HCT116 (cell line): ENCODE data around the gene IGSF5. TPM values are rescaled to one million over a fixed set of nuclear protein-coding genes. Genes with fewer than 3 reads are reported as not detected.

Experiments used
- ATAC-seq: fragments of 200-7000 bp; cut with Tn5 transposase; 2 replicates; pipeline ENCODE4 v1.9.1; 2020; ENCODE audit warnings: mild to moderate bottlenecking, moderate library complexity
- BruUV-seq: library from RNA; stranded (reverse); fragments of 400-500 nt; replicated peaks from 2 replicates; lab custom pipeline; 2021; lab: Mats Ljungman, UMichigan
- CTCF ChIA-PET: fragments of 300-600 bp; sonication (Branson Sonifier 250); formaldehyde crosslinking; loops from one replicate; lab custom pipeline; 2021; ENCODE audit warnings: antibody characterized with exemption; lab: Charles Lee
- POLR2A ChIA-PET: fragments of 300-600, 350-600 bp; sonication (Branson Sonifier 250); formaldehyde crosslinking; loops from one replicate; lab custom pipeline; 2021; ENCODE audit warnings: antibody characterized with exemption; lab: Charles Lee
- RAD21 ChIA-PET, 2 experiments: fragments of 300-600 bp; sonication (Branson Sonifier 250); formaldehyde crosslinking; loops; one replicate each; lab custom pipeline; 2023; ENCODE audit warnings: low total read pairs in 2 of 2; ENCODE audit not compliant: uncharacterized antibody in 2 of 2, unreplicated experiment in 2 of 2, low non-redundant PET in 1 of 2; lab: Charles Lee
- DNase-seq: peaks from one replicate; pipeline ENCODE4 v3.0.0-alpha.2; 2010; ENCODE audit warnings: low read depth, low spot score
- H2AFZ ChIP-seq: fragments of 200-600 bp; shearing (Covaris generic), sonication (generic); 2 replicates; pipeline ENCODE4 v1.6.1; 2017; ENCODE audit warnings: low read depth, mixed run types, mixed read lengths, antibody characterized with exemption, low read length; ENCODE audit not compliant: poor library complexity, severe bottlenecking
- H3K27ac ChIP-seq: 2 replicates; pipeline ENCODE4 v1.5.1; 2012; ENCODE audit warnings: low read depth, low read length
- H3K27me3 ChIP-seq: fragments of 200-600 bp; sonication (generic); 2 replicates; pipeline ENCODE4 v1.6.1; 2016; ENCODE audit warnings: mixed run types, low read length, mixed read lengths; ENCODE audit not compliant: insufficient read depth
- H3K36me3 ChIP-seq, 2 experiments: fragments of 200-500 bp in 1 of 2; fragments of 200-600 bp in 1 of 2; sonication (Bioruptor generic) in 1 of 2; sonication (generic) in 1 of 2; 2 replicates each; pipeline versions ENCODE4 v1.5.1 to v1.6.1; 2014 to 2016; ENCODE audit warnings: low read length in 2 of 2, inconsistent platforms in 1 of 2, mixed read lengths in 1 of 2, mixed run types in 1 of 2; ENCODE audit not compliant: insufficient read depth in 2 of 2, control insufficient read depth in 1 of 2
- H3K4me1 ChIP-seq, 2 experiments: fragments of 200-600 bp in 1 of 2; sonication (generic) in 1 of 2; 2 replicates each; pipeline versions ENCODE4 v1.5.1 to v1.6.1; 2012 to 2017; ENCODE audit warnings: low read length in 2 of 2, inconsistent platforms in 1 of 2, mild to moderate bottlenecking in 1 of 2, mixed read lengths in 1 of 2, mixed run types in 1 of 2, moderate library complexity in 1 of 2; ENCODE audit not compliant: insufficient read depth in 2 of 2, control insufficient read depth in 1 of 2
- H3K4me2 ChIP-seq: fragments of 200-600 bp; sonication (generic); 2 replicates; pipeline ENCODE4 v1.6.1; 2017; ENCODE audit warnings: mixed run types, low read length, mixed read lengths
- H3K4me3 ChIP-seq, 2 experiments: fragments of 200-600 bp in 1 of 2; sonication (generic) in 1 of 2; replicated peaks in 1 of 2; 2 replicates each; pipeline ENCODE4 v1.5.1; 2011 to 2016; ENCODE audit warnings: low read length in 2 of 2, control low read depth in 1 of 2, low read depth in 1 of 2, mild to moderate bottlenecking in 1 of 2, mixed read lengths in 1 of 2, mixed run types in 1 of 2
- H3K79me2 ChIP-seq: fragments of 200-600 bp; sonication (generic); 2 replicates; pipeline ENCODE4 v1.6.1; 2017; ENCODE audit warnings: mild to moderate bottlenecking, mixed run types, low read length, moderate library complexity, mixed read lengths; ENCODE audit not compliant: insufficient read depth
- H3K9ac ChIP-seq: fragments of 200-600 bp; sonication (generic); 2 replicates; pipeline ENCODE4 v1.6.1; 2016; ENCODE audit warnings: low read length, mixed read lengths
- H3K9me2 ChIP-seq: fragments of 200-600 bp; sonication (generic), shearing (Covaris generic); 2 replicates; pipeline ENCODE4 v1.6.1; 2017; ENCODE audit warnings: mixed run types, mild to moderate bottlenecking, moderate library complexity; ENCODE audit not compliant: insufficient read depth
- H3K9me3 ChIP-seq, 2 experiments: fragments of 200-500 bp in 1 of 2; fragments of 200-600 bp in 1 of 2; sonication (Bioruptor generic) in 1 of 2; sonication (generic) in 1 of 2; 2 replicates each; pipeline ENCODE4 v1.6.1; 2014 to 2017; ENCODE audit warnings: low read length in 2 of 2, mixed read lengths in 2 of 2, inconsistent platforms in 1 of 2, low read depth in 1 of 2, mild to moderate bottlenecking in 1 of 2, mixed run types in 1 of 2, moderate library complexity in 1 of 2; ENCODE audit not compliant: control insufficient read depth in 1 of 2, insufficient read depth in 1 of 2
- H4K20me1 ChIP-seq: fragments of 200-600 bp; sonication (generic), shearing (Covaris generic); 2 replicates; pipeline ENCODE4 v1.6.1; 2017; ENCODE audit warnings: mixed run types, mild to moderate bottlenecking, moderate library complexity; ENCODE audit not compliant: insufficient read depth
- CEBPB ChIP-seq: IDR thresholded peaks from 2 replicates; pipeline ENCODE4 v1.6.1; 2012; ENCODE audit warnings: low read depth
- EGR1 ChIP-seq: IDR thresholded peaks from 2 replicates; pipeline ENCODE4 v1.6.1; 2012; ENCODE audit warnings: low read depth
- ELF1 ChIP-seq: IDR thresholded peaks from 2 replicates; pipeline ENCODE4 v1.6.1; 2012; ENCODE audit warnings: low read depth, borderline replicate concordance
- EZH2 ChIP-seq: fragments of 200-600 bp; sonication (generic); IDR thresholded peaks from 2 replicates; pipeline ENCODE4 v1.6.1; 2017; ENCODE audit warnings: antibody characterized with exemption, mixed run types
- JUND ChIP-seq: IDR thresholded peaks from 2 replicates; pipeline ENCODE4 v1.6.1; 2012
- POLR2AphosphoS5 ChIP-seq: IDR thresholded peaks from 2 replicates; pipeline ENCODE4 v1.6.1; 2011; ENCODE audit warnings: mild to moderate bottlenecking, low read depth, low read length, moderate library complexity
- RAD21 ChIP-seq: IDR thresholded peaks from 2 replicates; pipeline ENCODE4 v1.6.1; 2012; ENCODE audit warnings: low read depth, mild to moderate bottlenecking
- SIN3A ChIP-seq: IDR thresholded peaks from 2 replicates; pipeline ENCODE4 v1.6.1; 2012; ENCODE audit warnings: low read depth
- SP1 ChIP-seq: IDR thresholded peaks from 2 replicates; pipeline ENCODE4 v1.6.1; 2012; ENCODE audit warnings: low read depth
- SRF ChIP-seq: IDR thresholded peaks from 2 replicates; pipeline ENCODE4 v1.6.1; 2012; ENCODE audit warnings: low read depth
- TCF7L2 ChIP-seq: IDR thresholded peaks from 2 replicates; pipeline ENCODE4 v1.7.0; 2011; ENCODE audit warnings: borderline replicate concordance, inconsistent platforms; ENCODE audit not compliant: insufficient read depth, insufficient read length; ENCODE audit errors: extremely low read depth
- YY1 ChIP-seq: IDR thresholded peaks from 2 replicates; pipeline ENCODE4 v1.6.1; 2011; ENCODE audit warnings: low read length, low read depth, moderate library complexity, mild to moderate bottlenecking; ENCODE audit not compliant: insufficient replicate concordance; ENCODE audit errors: extremely low read depth
- ZFX ChIP-seq: fragments of 450-650 bp; IDR thresholded peaks from 2 replicates; pipeline ENCODE4 v1.6.1; 2017
- ZNF274 ChIP-seq: fragments of 200-500 bp; sonication (Bioruptor generic); IDR thresholded peaks from 2 replicates; pipeline ENCODE4 v1.6.1; 2014; ENCODE audit warnings: mild to moderate bottlenecking, low read depth, low read length, inconsistent platforms
- intact Hi-C: fragments of 100-400 bp; cut with micrococcal nuclease; formaldehyde crosslinking; loops from 2 replicates; pipeline ENCODE4 v1.10.0; 2022
- total RNA-seq: library from RNA; stranded (reverse); gene quantifications from one replicate; pipeline ENCODE4 v1.2.1, GENCODE V29; 2021; ENCODE audit not compliant: unreplicated experiment
- TF ChIP-seq, protein P1 (sequence below): IDR thresholded peaks from 2 replicates; pipeline ENCODE4 v1.6.1; 2012
- TF ChIP-seq, protein P2 (sequence below): IDR thresholded peaks from 2 replicates; pipeline ENCODE4 v1.6.1; 2012
- TF ChIP-seq, protein P3 (sequence below), 3 experiments: fragments of 200-600 bp in 1 of 3; sonication (generic) in 1 of 3; IDR thresholded peaks in 2 of 3; conservative IDR thresholded peaks in 1 of 3; 2 replicates each; pipeline ENCODE4 v1.5.1; 2012 to 2017; ENCODE audit warnings: low read depth in 2 of 3, low read length in 2 of 3, antibody characterized with exemption in 1 of 3, borderline replicate concordance in 1 of 3, control low read depth in 1 of 3, mild to moderate bottlenecking in 1 of 3, mixed read lengths in 1 of 3, mixed run types in 1 of 3, moderate library complexity in 1 of 3; ENCODE audit not compliant: insufficient read depth in 1 of 3
- TF ChIP-seq, protein P4 (sequence below): IDR thresholded peaks from 2 replicates; pipeline ENCODE4 v1.6.1; 2012; ENCODE audit warnings: low read depth

The IGSF5 gene
- total RNA-seq, 1 experiment from 2014 or later = not detected

DNA sequence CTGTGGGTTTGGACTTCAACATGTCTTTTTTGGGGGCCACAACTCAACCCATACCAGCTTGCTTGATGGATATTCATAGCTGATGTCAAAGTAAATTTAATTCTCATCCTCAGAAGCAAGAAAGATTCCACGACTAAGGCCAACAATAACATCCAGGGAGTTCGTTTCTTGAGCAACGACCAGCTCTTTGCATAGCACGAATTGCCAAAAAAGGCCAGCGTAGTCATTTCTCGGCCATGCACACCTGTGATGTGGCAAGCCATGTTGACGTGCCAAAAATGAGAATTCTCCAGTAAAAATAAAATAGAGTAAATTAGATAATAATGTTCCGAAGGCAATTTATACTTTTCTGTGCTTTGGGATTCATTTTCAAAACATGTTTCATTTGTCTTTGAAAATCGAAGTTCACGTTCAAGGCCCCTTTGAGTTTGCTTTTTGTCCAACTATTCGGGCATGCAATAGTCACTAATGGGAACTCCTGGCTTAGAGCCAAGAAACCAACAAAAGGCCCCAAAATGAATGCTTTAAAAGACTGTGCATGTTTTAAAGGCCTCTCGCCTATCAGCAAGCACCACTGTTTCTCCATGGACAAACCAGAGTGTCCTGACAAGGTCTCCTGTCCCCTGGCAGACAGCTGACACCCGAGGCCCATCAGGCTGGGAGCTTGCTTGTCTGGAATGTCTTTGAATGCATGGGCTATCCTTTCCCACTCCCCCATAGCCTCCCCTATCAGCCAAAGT lies 14.4 kb upstream of the IGSF5 start:
- RAD21 ChIA-PET = no interaction called here
- no TSS peak for BruUV-seq
- no peak overlapping the region for H3K27ac ChIP-seq
- no peak overlapping the region for H3K4me3 ChIP-seq
- TF ChIP-seq, protein P1, sequence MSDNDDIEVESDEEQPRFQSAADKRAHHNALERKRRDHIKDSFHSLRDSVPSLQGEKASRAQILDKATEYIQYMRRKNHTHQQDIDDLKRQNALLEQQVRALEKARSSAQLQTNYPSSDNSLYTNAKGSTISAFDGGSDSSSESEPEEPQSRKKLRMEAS = no peak
- TF ChIP-seq SIN3A (no peak), ZNF274 (no peak), ELF1 (no peak), SP1 (no peak), TCF7L2 (no peak), ZFX (no peak), RAD21 (no peak), POLR2AphosphoS5 (no peak), CEBPB (no peak), EGR1 (no peak), SRF (no peak), EZH2 (no peak), YY1 (no peak), JUND (no peak)
- TF ChIP-seq, protein P2, sequence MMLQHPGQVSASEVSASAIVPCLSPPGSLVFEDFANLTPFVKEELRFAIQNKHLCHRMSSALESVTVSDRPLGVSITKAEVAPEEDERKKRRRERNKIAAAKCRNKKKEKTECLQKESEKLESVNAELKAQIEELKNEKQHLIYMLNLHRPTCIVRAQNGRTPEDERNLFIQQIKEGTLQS = no peak
- TF ChIP-seq, protein P3, sequence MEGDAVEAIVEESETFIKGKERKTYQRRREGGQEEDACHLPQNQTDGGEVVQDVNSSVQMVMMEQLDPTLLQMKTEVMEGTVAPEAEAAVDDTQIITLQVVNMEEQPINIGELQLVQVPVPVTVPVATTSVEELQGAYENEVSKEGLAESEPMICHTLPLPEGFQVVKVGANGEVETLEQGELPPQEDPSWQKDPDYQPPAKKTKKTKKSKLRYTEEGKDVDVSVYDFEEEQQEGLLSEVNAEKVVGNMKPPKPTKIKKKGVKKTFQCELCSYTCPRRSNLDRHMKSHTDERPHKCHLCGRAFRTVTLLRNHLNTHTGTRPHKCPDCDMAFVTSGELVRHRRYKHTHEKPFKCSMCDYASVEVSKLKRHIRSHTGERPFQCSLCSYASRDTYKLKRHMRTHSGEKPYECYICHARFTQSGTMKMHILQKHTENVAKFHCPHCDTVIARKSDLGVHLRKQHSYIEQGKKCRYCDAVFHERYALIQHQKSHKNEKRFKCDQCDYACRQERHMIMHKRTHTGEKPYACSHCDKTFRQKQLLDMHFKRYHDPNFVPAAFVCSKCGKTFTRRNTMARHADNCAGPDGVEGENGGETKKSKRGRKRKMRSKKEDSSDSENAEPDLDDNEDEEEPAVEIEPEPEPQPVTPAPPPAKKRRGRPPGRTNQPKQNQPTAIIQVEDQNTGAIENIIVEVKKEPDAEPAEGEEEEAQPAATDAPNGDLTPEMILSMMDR (IDR thresholded peaks at IDR 0.05 in 2 of 3, conservative IDR thresholded peaks at IDR 0.05 in 1 of 3; ENCODE audit: borderline replicate concordance in 1 of 3, insufficient read depth in 1 of 3, low read depth in 2 of 3, low read length in 2 of 3) = no peak
- TF ChIP-seq, protein P4, sequence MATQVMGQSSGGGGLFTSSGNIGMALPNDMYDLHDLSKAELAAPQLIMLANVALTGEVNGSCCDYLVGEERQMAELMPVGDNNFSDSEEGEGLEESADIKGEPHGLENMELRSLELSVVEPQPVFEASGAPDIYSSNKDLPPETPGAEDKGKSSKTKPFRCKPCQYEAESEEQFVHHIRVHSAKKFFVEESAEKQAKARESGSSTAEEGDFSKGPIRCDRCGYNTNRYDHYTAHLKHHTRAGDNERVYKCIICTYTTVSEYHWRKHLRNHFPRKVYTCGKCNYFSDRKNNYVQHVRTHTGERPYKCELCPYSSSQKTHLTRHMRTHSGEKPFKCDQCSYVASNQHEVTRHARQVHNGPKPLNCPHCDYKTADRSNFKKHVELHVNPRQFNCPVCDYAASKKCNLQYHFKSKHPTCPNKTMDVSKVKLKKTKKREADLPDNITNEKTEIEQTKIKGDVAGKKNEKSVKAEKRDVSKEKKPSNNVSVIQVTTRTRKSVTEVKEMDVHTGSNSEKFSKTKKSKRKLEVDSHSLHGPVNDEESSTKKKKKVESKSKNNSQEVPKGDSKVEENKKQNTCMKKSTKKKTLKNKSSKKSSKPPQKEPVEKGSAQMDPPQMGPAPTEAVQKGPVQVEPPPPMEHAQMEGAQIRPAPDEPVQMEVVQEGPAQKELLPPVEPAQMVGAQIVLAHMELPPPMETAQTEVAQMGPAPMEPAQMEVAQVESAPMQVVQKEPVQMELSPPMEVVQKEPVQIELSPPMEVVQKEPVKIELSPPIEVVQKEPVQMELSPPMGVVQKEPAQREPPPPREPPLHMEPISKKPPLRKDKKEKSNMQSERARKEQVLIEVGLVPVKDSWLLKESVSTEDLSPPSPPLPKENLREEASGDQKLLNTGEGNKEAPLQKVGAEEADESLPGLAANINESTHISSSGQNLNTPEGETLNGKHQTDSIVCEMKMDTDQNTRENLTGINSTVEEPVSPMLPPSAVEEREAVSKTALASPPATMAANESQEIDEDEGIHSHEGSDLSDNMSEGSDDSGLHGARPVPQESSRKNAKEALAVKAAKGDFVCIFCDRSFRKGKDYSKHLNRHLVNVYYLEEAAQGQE = no peak
- TF ChIP-seq, all 23 proteins: peak for 0
- no peaks in the 10 kb centered on the region for H3K9me2 ChIP-seq
- no peak overlapping the region for H3K9ac ChIP-seq
- ChIA-PET POLR2A (no interaction called here), CTCF (no interaction called here)
- H3K79me2 ChIP-seq = no peaks in the 10 kb centered on the region
- H3K36me3 ChIP-seq = no peaks in the 10 kb centered on the region
- no peak overlapping the region for H2AFZ ChIP-seq
- ATAC-seq = no peak
- no peaks in the 10 kb centered on the region for H3K9me3 ChIP-seq
- H3K4me2 ChIP-seq = no peak overlapping the region
- intact Hi-C loops = no loop called here
- H3K27me3 ChIP-seq = no peaks in the 10 kb centered on the region
- DNase-seq = no peak
- H3K4me1 ChIP-seq = no peaks in the 10 kb centered on the region
- no peaks in the 10 kb centered on the region for H4K20me1 ChIP-seq
